ENCODE measurements around the gene CEP162. TPM values are rescaled to one million over a fixed set of nuclear protein-coding genes. Genes with fewer than 3 reads are reported as not detected.
"Not testable (repeated sequence)": the region's sequence is repeated elsewhere in the genome, so short reads cannot be mapped to it uniquely, and the experiment has no call there.

Gene CEP162
- total and polyA plus RNA-seq, 2 experiments from 2014 or later, result 4.1 to 13.7 TPM

DNA sequence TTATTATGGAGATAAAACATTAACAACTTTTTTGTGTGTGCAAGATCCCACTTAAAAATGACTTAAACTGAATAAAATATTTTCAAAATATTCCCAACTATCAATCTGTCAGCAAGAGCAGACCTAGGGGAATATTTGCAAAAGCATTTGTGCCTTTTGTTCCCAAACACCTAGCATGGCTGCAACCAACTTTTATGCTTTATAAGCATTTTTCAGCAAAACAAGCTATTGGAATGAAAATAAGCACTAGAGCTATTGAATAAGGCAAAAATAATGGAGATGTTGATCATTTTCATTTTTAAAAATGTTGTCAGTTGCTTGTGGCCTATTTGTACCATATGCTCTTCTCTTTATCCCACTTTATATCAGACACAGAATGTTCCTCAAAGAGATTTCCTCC is 28.2 kb upstream of the CEP162 start:
- Histone ChIP-seq H2AFZ (no peak overlapping the region), H3K79me2 (no peaks in the 10 kb centered on the region), H3K4me2 (no peak overlapping the region), H3K27ac (no peak overlapping the region), H3K36me3 (replicated peaks; ENCODE audit: insufficient read depth, low read depth) (no peaks in the 10 kb centered on the region), H4K20me1 (ENCODE audit: insufficient read depth, poor library complexity, severe bottlenecking) (no peaks in the 10 kb centered on the region), H3K27me3 (no peaks in the 10 kb centered on the region), H3K4me3 (no peak overlapping the region), H3K4me1 (ENCODE audit: insufficient read depth) (peaks cover 6% of the 10 kb centered on the region), H3K9me2 (replicated peaks; ENCODE audit: insufficient read depth) (no peaks in the 10 kb centered on the region), H3K9me3 (ENCODE audit: low read depth) (no peaks in the 10 kb centered on the region)
- DNase-seq (ENCODE audit: low spot score), result no peak
- no peak for TF ChIP-seq EZH2 (IDR thresholded peaks at IDR 0.05; ENCODE audit: borderline replicate concordance)

DNA sequence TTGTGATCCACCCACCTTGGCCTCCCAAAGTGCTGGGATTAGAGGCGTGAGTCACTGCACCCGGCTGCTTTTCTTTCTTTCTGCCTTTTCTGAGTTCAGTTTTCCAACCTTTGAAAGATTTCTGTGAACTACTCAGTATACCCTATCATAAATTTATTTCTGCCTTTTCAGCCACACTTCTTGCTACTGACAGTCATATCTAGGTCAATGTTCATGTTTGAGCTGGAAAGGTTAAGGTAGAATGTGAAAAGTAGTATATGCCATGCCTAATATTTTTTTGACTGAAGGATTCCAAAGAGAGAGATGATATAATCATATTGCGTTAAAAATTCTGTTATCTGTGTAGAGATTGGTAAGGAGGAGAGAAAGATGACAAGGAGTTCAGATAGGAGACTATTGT is 25.9 kb upstream of the CEP162 start:
- Histone ChIP-seq H3K4me3 (no peak overlapping the region), H3K4me2 (no peak overlapping the region), H3K79me2 (no peaks in the 10 kb centered on the region), H3K9me2 (replicated peaks; ENCODE audit: insufficient read depth) (no peaks in the 10 kb centered on the region), H3K9me3 (ENCODE audit: low read depth) (no peaks in the 10 kb centered on the region), H3K27ac (no peak overlapping the region), H3K36me3 (replicated peaks; ENCODE audit: insufficient read depth, low read depth) (no peaks in the 10 kb centered on the region), H2AFZ (no peak overlapping the region), H3K4me1 (ENCODE audit: insufficient read depth) (peaks cover 6% of the 10 kb centered on the region), H3K27me3 (no peaks in the 10 kb centered on the region), H4K20me1 (ENCODE audit: insufficient read depth, poor library complexity, severe bottlenecking) (no peaks in the 10 kb centered on the region)
- no peak for DNase-seq (ENCODE audit: low spot score)
- 92% methylated on average over 3 of the region's 3 CpGs for WGBS (ENCODE audit: low lambda C conversion rate, missing lambda C conversion rate)
- no peak for TF ChIP-seq EZH2 (IDR thresholded peaks at IDR 0.05; ENCODE audit: borderline replicate concordance)
- no peak for TF ChIP-seq EZH2phosphoT487 (IDR thresholded peaks at IDR 0.05; ENCODE audit: low read depth, severe bottlenecking, unreplicated experiment)
- TF ChIP-seq, protein P1, sequence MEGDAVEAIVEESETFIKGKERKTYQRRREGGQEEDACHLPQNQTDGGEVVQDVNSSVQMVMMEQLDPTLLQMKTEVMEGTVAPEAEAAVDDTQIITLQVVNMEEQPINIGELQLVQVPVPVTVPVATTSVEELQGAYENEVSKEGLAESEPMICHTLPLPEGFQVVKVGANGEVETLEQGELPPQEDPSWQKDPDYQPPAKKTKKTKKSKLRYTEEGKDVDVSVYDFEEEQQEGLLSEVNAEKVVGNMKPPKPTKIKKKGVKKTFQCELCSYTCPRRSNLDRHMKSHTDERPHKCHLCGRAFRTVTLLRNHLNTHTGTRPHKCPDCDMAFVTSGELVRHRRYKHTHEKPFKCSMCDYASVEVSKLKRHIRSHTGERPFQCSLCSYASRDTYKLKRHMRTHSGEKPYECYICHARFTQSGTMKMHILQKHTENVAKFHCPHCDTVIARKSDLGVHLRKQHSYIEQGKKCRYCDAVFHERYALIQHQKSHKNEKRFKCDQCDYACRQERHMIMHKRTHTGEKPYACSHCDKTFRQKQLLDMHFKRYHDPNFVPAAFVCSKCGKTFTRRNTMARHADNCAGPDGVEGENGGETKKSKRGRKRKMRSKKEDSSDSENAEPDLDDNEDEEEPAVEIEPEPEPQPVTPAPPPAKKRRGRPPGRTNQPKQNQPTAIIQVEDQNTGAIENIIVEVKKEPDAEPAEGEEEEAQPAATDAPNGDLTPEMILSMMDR (IDR thresholded peaks at IDR 0.05; ENCODE audit: poor library complexity), result no peak

DNA sequence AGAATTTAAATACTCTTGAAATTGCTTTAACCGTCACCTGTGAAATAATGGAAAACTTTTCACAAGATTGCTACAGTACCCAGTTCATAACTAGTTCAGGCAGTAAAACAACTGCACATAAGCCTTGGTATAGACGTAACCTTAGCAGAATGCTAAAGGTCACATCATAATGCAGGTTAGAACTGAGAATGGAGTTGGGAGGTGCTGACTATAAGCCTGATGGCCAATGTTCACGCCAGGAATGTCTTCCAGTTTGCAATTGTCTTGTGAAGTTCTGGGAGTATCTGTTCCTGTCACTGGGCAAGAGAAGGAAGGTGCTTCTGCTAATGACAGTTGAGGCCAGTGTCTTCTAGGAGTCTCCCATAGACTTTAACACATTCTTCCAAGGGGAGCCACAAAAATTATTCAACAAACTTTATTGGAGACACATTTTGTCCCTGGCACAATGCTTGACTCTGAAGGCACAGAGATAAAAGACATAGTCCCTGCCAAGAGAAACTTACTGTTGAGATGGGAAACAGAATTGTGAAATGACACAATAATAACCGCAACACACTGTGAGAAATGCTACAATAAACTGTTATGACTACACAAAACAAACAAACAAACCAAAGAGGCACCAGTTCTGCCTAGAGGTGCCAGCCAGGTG is 24.6 kb upstream of the CEP162 start:
- Histone ChIP-seq H3K4me3 (no peak overlapping the region), H4K20me1 (ENCODE audit: insufficient read depth, poor library complexity, severe bottlenecking) (no peaks in the 10 kb centered on the region), H3K36me3 (replicated peaks; ENCODE audit: insufficient read depth, low read depth) (no peaks in the 10 kb centered on the region), H3K27ac (no peak overlapping the region), H3K9me3 (ENCODE audit: low read depth) (no peaks in the 10 kb centered on the region), H2AFZ (no peak overlapping the region), H3K4me2 (no peak overlapping the region), H3K4me1 (ENCODE audit: insufficient read depth) (peaks cover 6% of the 10 kb centered on the region), H3K27me3 (no peaks in the 10 kb centered on the region), H3K79me2 (no peaks in the 10 kb centered on the region), H3K9me2 (replicated peaks; ENCODE audit: insufficient read depth) (no peaks in the 10 kb centered on the region)
- WGBS (ENCODE audit: low lambda C conversion rate, missing lambda C conversion rate), result 90% methylated on average over 4 of the region's 4 CpGs
- DNase-seq (ENCODE audit: low spot score), result no peak
- TF ChIP-seq EZH2 (IDR thresholded peaks at IDR 0.05; ENCODE audit: borderline replicate concordance) (no peak), EZH2phosphoT487 (IDR thresholded peaks at IDR 0.05; ENCODE audit: low read depth, severe bottlenecking, unreplicated experiment) (no peak)
- TF ChIP-seq, protein P1 (IDR thresholded peaks at IDR 0.05; ENCODE audit: poor library complexity), result no peak

DNA sequence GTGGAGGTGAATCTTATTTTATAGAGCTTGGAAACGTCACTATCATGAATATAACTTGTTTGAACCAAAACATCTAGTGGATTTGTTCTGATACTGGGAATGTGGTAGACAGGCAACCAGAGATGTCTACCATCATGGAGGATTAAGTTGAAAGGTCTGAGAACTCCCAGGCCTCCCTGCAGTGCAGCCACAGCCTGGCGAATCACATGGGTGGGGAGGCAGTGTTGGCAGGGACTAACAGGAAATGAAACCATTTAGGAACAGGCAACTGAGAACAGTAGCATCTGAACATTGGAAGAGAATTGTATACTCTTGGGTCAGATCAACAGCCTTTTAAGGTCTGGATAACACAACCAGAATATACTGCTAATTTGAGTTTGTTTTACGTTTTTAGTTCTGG is 22.3 kb upstream of the CEP162 start:
- 65% methylated on average over 3 of the region's 3 CpGs for WGBS (ENCODE audit: low lambda C conversion rate, missing lambda C conversion rate)

DNA sequence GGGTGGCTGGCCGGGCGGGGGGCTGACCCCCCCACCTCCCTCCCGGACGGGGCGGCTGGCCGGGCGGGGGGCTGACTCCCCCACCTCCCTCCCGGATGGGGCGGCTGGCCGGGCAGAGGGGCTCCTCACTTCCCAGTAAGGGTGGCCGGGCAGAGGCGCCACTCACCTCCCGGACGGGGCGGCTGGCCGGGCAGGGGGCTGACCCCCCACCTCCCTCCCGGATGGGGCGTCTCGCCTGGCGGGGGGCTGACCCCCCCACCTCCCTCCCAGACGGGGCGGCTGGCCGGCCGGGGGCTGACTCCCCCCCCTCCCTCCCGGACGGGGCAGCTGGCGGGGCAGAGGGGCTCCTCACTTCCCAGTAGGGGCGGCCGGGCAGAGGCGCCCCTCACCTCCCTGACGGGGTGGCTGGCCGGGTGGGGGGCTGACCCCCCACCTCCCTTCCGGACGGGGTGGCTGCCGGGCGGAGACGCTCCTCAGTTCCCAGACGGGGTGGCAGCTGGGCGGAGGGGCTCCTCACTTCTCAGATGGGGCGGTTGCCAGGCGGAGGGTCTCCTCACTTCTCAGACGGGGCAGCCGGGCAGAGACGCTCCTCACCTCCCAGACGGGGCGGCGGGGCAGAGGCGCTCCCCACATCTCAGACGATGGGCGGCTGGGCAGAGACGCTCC is 17.1 kb upstream of the CEP162 start:
- H3K9me3 ChIP-seq (ENCODE audit: low read depth); H3K4me1 ChIP-seq (ENCODE audit: insufficient read depth); DNase-seq (ENCODE audit: low spot score); H2AFZ ChIP-seq; H3K4me3 ChIP-seq; H3K4me2 ChIP-seq; H3K27ac ChIP-seq; H4K20me1 ChIP-seq (ENCODE audit: insufficient read depth, poor library complexity, severe bottlenecking); H3K9me2 ChIP-seq (replicated peaks; ENCODE audit: insufficient read depth); H3K79me2 ChIP-seq; H3K36me3 ChIP-seq (replicated peaks; ENCODE audit: insufficient read depth, low read depth); H3K27me3 ChIP-seq: not testable (repeated sequence)
- no CpG with 5 or more reads among the region's 51 CpGs for WGBS (ENCODE audit: low lambda C conversion rate, missing lambda C conversion rate)

More for the DNA sequence above, 22.3 kb upstream of the CEP162 start:
- DNase-seq (ENCODE audit: low spot score), result no peak
- H3K9me3 ChIP-seq (ENCODE audit: low read depth), result no peaks in the 10 kb centered on the region
- no peak overlapping the region for H3K4me2 ChIP-seq
- no peaks in the 10 kb centered on the region for H4K20me1 ChIP-seq (ENCODE audit: insufficient read depth, poor library complexity, severe bottlenecking)
- no peak overlapping the region for H2AFZ ChIP-seq
- no peaks in the 10 kb centered on the region for H3K9me2 ChIP-seq (replicated peaks; ENCODE audit: insufficient read depth)
- TF ChIP-seq, protein P1 (IDR thresholded peaks at IDR 0.05; ENCODE audit: poor library complexity), result no peak
- TF ChIP-seq EZH2 (IDR thresholded peaks at IDR 0.05; ENCODE audit: borderline replicate concordance), result no peak
- TF ChIP-seq EZH2phosphoT487 (IDR thresholded peaks at IDR 0.05; ENCODE audit: low read depth, severe bottlenecking, unreplicated experiment), result no peak
- H3K27ac ChIP-seq, result no peak overlapping the region
- H3K4me3 ChIP-seq, result no peak overlapping the region
- H3K4me1 ChIP-seq (ENCODE audit: insufficient read depth), result no peaks in the 10 kb centered on the region
- no peaks in the 10 kb centered on the region for H3K27me3 ChIP-seq
- H3K36me3 ChIP-seq (replicated peaks; ENCODE audit: insufficient read depth, low read depth), result no peaks in the 10 kb centered on the region
- no peaks in the 10 kb centered on the region for H3K79me2 ChIP-seq

Data from hepatocyte (in vitro differentiated cells).